ENCODE data around the gene PROC.

Gene PROC

DNA sequence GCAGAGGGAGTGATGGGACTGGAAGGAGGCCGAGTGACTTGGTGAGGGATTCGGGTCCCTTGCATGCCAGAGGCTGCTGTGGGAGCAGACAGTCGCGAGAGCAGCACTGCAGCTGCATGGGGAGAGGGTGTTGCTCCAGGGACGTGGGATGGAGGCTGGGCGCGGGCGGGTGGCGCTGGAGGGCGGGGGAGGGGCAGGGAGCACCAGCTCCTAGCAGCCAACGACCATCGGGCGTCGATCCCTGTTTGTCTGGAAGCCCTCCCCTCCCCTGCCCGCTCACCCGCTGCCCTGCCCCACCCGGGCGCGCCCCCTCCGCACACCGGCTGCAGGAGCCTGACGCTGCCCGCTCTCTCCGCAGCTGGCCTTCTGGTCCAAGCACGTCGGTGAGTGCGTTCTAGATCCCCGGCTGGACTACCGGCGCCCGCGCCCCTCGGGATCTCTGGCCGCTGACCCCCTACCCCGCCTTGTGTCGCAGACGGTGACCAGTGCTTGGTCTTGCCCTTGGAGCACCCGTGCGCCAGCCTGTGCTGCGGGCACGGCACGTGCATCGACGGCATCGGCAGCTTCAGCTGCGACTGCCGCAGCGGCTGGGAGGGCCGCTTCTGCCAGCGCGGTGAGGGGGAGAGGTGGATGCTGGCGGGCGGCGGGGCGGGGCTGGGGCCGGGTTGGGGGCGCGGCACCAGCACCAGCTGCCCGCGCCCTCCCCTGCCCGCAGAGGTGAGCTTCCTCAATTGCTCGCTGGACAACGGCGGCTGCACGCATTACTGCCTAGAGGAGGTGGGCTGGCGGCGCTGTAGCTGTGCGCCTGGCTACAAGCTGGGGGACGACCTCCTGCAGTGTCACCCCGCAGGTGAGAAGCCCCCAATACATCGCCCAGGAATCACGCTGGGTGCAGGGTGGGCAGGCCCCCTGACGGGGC is 4.6 kb downstream of the PROC start:
- DNase-seq: peak in 6 of 42 donors; percentile 8 to 41 (median 17)
- intact Hi-C loops (cut with DNase I): no loop called here

DNA sequence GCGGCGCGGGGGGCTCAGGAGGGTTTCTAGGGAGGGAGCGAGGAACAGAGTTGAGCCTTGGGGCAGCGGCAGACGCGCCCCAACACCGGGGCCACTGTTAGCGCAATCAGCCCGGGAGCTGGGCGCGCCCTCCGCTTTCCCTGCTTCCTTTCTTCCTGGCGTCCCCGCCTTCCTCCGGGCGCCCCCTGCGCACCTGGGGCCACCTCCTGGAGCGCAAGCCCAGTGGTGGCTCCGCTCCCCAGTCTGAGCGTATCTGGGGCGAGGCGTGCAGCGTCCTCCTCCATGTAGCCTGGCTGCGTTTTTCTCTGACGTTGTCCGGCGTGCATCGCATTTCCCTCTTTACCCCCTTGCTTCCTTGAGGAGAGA is 5.2 kb downstream of the PROC start:
- intact Hi-C loops (cut with DNase I): no loop called here

DNA sequence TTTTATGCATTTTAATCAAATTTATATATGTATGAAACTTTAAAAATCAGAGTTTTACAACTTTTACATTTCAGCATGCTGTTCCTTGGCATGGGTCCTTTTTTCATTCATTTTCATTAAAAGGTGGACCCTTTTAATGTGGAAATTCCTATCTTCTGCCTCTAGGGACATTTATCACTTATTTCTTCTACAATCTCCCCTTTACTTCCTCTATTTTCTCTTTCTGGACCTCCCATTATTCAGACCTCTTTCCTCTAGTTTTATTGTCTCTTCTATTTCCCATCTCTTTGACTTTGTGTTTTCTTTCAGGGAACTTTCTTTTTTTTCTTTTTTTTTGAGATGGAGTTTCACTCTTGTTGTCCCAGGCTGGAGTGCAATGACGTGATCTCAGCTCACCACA is 5.7 kb downstream of the PROC start:
- no peak for DNase-seq
- intact Hi-C loops (cut with DNase I): no loop called here

More for the DNA sequence above, 5.2 kb downstream of the PROC start:
- DNase-seq: peak in 13 of 42 donors; percentile 25 to 65 (median 37)

DNA sequence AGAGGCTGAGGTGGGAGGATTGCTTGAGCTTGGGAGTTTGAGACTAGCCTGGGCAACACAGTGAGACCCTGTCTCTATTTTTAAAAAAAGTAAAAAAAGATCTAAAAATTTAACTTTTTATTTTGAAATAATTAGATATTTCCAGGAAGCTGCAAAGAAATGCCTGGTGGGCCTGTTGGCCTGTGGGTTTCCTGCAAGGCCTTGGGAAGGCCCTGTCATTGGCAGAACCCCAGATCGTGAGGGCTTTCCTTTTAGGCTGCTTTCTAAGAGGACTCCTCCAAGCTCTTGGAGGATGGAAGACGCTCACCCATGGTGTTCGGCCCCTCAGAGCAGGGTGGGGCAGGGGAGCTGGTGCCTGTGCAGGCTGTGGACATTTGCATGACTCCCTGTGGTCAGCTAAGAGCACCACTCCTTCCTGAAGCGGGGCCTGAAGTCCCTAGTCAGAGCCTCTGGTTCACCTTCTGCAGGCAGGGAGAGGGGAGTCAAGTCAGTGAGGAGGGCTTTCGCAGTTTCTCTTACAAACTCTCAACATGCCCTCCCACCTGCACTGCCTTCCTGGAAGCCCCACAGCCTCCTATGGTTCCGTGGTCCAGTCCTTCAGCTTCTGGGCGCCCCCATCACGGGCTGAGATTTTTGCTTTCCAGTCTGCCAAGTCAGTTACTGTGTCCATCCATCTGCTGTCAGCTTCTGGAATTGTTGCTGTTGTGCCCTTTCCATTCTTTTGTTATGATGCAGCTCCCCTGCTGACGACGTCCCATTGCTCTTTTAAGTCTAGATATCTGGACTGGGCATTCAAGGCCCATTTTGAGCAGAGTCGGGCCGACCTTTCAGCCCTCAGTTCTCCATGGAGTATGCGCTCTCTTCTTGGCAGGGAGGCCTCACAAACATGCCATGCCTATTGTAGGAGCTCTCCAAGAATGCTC is 6.6 kb downstream of the PROC start:
- intact Hi-C loops (cut with DNase I): no loop called here
- peak in 3 of 42 donors; percentile 5 to 37 (median 5) for DNase-seq

DNA sequence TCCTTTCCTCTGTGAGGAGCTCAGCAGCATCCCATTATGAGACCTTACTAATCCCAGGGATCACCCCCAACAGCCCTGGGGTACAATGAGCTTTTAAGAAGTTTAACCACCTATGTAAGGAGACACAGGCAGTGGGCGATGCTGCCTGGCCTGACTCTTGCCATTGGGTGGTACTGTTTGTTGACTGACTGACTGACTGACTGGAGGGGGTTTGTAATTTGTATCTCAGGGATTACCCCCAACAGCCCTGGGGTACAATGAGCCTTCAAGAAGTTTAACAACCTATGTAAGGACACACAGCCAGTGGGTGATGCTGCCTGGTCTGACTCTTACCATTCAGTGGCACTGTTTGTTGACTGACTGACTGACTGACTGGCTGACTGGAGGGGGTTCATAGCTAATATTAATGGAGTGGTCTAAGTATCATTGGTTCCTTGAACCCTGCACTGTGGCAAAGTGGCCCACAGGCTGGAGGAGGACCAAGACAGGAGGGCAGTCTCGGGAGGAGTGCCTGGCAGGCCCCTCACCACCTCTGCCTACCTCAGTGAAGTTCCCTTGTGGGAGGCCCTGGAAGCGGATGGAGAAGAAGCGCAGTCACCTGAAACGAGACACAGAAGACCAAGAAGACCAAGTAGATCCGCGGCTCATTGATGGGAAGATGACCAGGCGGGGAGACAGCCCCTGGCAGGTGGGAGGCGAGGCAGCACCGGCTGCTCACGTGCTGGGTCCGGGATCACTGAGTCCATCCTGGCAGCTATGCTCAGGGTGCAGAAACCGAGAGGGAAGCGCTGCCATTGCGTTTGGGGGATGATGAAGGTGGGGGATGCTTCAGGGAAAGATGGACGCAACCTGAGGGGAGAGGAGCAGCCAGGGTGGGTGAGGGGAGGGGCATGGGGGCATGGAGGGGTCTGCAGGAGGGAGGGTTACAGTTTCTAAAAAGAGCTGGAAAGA is 7.6 kb downstream of the PROC start:
- intact Hi-C loops (cut with DNase I): no loop called here
- DNase-seq: peak in 4 of 42 donors; percentile 6 to 33 (median 16)

DNA sequence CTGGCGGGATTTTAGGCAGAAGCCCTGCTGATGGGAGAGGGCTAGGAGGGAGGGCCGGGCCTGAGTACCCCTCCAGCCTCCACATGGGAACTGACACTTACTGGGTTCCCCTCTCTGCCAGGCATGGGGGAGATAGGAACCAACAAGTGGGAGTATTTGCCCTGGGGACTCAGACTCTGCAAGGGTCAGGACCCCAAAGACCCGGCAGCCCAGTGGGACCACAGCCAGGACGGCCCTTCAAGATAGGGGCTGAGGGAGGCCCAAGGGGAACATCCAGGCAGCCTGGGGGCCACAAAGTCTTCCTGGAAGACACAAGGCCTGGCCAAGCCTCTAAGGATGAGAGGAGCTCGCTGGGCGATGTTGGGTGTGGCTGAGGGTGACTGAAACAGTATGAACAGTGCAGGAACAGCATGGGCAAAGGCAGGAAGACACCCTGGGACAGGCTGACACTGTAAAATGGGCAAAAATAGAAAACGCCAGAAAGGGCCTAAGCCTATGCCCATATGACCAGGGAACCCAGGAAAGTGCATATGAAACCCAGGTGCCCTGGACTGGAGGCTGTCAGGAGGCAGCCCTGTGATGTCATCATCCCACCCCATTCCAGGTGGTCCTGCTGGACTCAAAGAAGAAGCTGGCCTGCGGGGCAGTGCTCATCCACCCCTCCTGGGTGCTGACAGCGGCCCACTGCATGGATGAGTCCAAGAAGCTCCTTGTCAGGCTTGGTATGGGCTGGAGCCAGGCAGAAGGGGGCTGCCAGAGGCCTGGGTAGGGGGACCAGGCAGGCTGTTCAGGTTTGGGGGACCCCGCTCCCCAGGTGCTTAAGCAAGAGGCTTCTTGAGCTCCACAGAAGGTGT is 8.5 kb downstream of the PROC start:
- peak in 5 of 42 donors; percentile 4 to 38 (median 6) for DNase-seq
- intact Hi-C loops (cut with DNase I): no loop called here

DNA sequence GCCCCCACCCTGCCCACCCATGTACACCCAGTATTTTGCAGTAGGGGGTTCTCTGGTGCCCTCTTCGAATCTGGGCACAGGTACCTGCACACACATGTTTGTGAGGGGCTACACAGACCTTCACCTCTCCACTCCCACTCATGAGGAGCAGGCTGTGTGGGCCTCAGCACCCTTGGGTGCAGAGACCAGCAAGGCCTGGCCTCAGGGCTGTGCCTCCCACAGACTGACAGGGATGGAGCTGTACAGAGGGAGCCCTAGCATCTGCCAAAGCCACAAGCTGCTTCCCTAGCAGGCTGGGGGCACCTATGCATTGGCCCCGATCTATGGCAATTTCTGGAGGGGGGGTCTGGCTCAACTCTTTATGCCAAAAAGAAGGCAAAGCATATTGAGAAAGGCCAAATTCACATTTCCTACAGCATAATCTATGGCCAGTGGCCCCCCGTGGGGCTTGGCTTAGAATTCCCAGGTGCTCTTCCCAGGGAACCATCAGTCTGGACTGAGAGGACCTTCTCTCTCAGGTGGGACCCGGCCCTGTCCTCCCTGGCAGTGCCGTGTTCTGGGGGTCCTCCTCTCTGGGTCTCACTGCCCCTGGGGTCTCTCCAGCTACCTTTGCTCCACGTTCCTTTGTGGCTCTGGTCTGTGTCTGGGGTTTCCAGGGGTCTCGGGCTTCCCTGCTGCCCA is 9.3 kb downstream of the PROC start:
- DNase-seq: peak in 4 of 42 donors; percentile 1 to 25 (median 8)
- intact Hi-C loops (cut with DNase I): no loop called here

DNA sequence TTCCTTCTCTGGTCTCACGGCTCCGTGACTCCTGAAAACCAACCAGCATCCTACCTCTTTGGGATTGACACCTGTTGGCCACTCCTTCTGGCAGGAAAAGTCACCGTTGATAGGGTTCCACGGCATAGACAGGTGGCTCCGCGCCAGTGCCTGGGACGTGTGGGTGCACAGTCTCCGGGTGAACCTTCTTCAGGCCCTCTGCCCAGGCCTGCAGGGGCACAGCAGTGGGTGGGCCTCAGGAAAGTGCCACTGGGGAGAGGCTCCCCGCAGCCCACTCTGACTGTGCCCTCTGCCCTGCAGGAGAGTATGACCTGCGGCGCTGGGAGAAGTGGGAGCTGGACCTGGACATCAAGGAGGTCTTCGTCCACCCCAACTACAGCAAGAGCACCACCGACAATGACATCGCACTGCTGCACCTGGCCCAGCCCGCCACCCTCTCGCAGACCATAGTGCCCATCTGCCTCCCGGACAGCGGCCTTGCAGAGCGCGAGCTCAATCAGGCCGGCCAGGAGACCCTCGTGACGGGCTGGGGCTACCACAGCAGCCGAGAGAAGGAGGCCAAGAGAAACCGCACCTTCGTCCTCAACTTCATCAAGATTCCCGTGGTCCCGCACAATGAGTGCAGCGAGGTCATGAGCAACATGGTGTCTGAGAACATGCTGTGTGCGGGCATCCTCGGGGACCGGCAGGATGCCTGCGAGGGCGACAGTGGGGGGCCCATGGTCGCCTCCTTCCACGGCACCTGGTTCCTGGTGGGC is 10.0 kb downstream of the PROC start:
- DNase-seq: peak in 6 of 42 donors; percentile 5 to 31 (median 12)
- intact Hi-C loops (cut with DNase I): no loop called here

DNA sequence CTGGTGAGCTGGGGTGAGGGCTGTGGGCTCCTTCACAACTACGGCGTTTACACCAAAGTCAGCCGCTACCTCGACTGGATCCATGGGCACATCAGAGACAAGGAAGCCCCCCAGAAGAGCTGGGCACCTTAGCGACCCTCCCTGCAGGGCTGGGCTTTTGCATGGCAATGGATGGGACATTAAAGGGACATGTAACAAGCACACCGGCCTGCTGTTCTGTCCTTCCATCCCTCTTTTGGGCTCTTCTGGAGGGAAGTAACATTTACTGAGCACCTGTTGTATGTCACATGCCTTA is 10.5 kb downstream of the PROC start:
- intact Hi-C loops (cut with DNase I): no loop called here
- peak in 4 of 42 donors; percentile 3 to 25 (median 15) for DNase-seq

DNA sequence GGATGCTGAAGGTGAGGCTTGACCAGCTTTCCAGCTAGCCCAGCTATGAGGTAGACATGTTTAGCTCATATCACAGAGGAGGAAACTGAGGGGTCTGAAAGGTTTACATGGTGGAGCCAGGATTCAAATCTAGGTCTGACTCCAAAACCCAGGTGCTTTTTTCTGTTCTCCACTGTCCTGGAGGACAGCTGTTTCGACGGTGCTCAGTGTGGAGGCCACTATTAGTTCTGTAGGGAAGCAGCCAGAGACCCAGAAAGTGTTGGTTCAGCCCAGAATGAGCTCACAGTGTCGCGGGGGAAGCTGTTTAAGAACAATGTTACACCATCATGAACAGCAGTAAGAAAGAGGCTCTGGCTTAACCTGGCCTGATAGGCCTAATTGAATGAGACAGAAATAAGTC is 11.1 kb downstream of the PROC start:
- DNase-seq: peak in 2 of 42 donors; percentile 4 to 5
- intact Hi-C loops (cut with DNase I): no loop called here

DNA sequence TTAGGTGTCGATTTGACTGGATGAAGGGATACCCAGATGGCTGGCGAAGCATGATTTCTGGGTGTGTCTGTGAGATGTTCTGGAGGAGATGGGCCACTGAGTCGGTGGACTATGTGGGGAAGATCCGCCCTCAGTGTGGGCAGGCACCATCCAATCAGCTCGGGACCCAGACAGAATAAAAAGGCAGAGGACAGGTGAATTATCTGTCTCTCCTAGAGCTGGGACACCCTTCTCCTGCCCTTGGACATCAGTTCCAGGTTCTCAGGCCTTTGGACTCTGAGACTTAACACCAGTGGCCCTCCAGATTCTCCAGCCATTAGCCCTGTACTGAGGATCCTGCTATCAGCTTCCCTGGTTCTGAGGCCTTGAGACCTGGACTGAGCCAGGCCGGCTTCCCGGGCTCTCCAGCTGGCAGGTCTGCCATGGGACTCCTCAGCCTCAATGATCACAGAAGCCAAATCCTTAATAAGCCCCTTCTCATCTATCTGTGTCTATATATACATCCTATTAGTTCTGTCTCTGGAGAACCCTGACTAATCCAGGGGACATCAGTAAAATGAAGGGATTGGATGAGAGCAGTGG is 11.7 kb downstream of the PROC start:
- DNase-seq: peak in 4 of 42 donors; percentile 2 to 17 (median 4)
- intact Hi-C loops (cut with DNase I): no loop called here

DNA sequence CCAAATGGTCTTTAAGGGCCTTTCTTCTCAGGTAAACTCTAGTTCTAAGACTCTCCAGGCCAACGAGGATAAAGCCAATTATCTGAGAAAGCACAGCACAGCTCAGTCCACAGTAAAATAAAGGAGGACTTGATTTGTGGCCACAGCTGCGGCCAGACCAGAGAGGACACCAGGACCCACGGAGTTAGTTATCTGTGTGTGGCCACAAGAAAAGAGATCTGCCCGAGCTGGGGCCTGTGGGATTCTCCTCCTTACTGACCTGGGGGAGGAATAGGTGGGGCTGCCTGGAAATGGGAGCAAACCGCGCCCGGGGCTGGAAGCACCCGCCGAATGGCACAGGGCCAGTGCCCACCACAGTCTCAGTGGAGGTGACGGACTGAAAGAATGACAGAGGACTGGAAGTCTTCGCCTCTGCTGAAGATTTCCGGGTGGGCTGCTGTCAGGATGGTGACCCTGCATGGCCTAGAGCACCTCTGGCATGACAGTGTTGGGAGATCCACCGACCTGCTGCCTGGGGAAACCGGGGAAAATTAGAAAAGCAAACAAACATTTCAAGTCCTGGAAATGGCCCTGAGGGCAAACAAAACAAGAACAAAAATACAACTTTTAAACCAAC is 13.3 kb downstream of the PROC start:
- intact Hi-C loops (cut with DNase I): no loop called here
- peak in 4 of 42 donors; percentile 3 to 38 (median 8) for DNase-seq

DNA sequence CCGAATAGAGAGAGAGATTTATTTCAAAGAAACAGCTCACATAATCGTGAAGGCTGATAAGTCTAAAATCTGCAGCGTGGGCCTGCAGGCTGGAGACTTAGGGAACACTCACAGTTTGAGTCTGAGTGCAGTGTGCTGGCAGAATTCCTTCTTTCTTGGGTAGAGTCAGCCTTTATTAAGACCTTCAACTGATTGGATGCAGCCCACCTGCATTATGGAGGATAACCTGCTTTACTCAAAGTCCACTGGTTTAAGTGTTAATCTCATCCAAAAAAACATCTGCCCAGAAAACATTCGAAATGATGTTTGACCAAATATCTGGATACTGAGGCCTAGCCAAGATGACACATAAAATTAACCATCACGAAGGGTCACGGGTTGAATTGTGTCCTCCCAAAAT is 16.3 kb downstream of the PROC start:
- intact Hi-C loops (cut with DNase I): no loop called here
- DNase-seq: peak in 1 of 42 donors; percentile 20

DNA sequence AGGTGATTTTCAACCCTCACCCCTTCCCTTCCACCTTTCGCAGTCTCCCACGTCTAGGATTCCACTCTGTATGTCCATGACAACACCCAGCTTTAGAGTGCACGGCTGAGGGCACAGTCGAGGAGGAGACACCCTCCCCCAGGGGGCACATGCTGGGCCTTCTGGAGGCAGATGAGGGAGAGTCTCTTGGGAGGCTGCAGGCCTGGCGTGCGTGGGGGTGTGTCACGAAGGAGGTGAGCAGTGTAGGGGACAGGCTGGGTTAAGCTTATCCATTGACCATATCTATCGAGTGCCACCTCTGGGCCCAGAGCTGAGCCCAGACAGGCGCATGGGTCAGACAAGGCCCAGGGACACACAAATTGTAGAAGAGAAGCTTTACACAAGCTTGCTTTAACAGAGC is 18.8 kb downstream of the PROC start:
- DNase-seq: peak in 1 of 42 donors; percentile 30
- intact Hi-C loops (cut with DNase I): no loop called here

DNA sequence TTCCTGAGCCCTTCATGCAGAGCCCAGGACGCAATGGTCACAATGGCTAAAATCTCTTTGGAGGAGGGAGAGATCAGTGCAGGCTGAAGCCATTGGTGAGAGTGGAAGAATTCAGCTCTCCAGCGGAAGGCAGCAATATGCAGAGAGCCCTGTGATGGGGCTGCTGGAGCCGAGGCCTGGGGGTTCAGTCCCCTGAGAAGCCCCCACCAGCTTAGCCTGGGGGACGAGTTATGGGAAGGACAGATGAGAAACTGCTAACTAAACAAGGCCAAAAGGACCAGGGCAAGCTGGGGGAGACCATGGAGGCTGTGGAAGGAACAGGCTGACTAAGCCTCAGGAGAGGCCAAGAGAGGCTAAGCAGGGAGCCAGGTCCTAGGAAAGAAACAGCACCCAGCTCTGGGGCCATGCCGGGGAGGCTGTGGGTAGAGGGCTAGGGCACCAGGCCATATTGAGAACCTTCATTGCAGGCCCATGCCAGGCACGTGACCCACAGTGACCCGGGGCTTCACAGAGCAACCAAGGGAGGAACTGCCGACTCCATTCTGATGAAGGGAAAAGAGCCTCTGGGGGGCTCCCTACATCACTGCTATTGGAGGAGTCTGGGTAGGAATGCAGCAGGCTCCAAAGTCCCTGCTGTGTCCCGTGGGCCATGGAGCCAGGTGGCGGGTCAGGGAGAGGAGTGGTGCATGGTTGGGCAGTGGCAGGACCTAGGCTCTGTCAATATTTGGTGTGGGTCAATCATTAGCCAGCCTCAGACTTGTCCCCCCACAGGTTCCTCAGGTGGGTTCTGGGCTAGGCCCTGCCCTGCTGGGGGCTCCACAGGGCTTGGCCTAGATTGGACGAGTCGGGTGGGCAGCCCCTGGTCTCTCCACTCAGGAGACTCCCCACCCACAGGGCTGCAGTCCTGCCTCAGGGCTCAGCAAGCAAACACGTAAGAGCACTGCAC is 19.8 kb downstream of the PROC start:
- DNase-seq: peak in 1 of 42 donors; percentile 27
- intact Hi-C loops (cut with DNase I): no loop called here

All from head of caudate nucleus (tissue), 42 donors.